ENCODE results near the gene HYAL3.
"Not testable (repeated sequence)": the region's sequence is repeated elsewhere in the genome, so short reads cannot be mapped to it uniquely, and the experiment has no call there.

Gene HYAL3

GRCh38 chr3:50254577-50255250 is 44.5 kb downstream of the HYAL3 start:
- peak; percentile 60 for DNase-seq

GRCh38 chr3:50251220-50251619 is 48.0 kb downstream of the HYAL3 start:
- DNase-seq = no peak

DNA sequence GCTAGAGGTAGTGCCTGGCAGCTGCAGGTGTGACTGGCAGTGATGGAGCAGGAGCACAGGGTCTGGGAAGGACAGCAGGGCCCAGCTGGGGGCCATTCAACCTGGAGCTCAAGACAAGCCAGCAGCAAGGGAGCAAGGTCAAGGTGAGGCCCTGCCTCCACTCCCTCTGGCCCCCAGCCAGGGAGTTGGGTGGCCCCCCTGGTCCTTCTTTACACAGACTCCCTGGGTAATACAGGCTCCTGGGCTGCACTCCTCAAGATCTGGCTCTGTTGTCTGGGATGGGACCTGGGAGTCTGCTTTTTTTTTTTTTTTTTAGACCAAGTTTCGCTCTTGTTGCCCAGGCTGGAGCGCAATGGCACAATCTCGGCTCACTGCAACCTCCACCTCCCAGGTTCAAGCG is 48.7 kb downstream of the HYAL3 start:
- no peak for DNase-seq

GRCh38 chr3:50249457-50249856 is 49.7 kb downstream of the HYAL3 start:
- DNase-seq = no peak

DNA sequence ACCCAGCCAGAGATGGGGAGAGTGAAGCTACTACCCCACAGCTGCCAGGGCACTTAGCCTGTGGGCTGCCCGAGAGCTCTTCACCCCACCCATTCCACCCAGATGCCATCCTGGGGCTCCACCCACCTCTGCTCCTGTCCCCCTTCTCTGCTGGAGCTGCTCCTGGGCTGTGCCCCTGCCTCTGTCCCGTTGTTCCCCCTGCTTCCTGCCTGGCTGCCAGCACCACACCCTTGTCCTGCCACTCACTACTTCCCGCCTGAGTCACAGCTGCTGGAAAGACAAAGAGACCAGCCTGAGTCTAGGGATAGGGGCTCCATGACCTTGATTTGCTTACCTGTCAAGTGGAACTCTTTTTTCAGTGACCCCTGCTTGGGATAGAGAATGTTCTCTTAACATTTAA is 50.8 kb downstream of the HYAL3 start:
- DNase-seq = no peak

DNA sequence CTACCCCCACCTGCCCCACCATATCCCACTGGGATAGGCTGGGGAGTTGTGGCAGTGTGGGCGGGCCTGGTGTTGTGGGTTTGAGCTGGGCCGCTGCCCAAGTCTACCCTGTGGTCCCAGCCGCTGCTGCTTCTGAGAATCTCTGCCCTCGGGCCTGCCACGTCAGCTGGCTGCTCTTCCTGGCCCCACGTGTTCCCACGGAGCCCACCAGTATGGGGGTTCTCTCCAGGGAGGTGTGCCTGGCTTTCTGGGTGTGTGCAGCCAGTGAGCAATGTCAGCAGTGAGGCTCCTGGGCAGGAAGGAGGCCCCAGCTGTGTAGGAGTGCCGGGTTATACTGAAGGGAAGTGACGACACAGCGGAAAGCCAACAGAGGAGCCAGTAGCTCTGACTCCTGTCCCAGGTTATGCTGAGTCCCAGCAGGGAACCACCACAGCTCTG is 52.7 kb downstream of the HYAL3 start:
- peak; percentile 86 for DNase-seq

DNA sequence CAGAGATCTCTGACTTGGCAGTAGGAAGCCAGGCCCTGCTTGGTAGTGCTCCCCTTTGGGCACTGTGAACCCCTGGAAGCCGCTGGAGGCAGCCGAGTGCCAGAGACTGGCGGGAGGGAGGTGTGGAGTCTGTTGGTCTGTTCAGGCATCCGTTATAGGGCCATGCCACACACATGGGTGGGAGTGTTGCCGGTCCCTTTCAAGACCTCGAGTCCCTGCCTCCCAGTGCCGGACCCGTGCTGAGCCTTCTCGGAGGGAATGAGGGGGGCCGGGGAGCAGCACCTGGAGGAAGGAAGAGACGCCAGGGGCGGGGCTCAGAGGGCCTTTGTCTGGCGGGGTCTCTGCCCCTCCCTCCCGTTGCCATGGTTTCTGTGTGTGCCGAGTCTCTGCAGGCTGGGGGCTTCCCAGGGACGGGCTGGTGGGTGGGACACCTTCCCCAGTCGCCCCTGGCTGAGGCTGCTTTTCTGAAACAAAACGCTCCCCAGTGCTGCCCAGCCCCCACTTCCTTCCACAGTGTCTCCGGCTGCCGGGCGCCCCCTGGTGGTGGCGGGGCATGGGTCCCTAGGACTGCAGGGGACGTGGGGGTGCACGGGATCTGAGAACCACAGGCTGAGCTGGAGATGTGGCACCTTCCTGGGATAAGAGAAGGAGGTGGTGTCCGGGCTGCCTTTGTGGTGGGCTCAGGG is 53.2 kb downstream of the HYAL3 start:
- DNase-seq = peak; percentile 94

DNA sequence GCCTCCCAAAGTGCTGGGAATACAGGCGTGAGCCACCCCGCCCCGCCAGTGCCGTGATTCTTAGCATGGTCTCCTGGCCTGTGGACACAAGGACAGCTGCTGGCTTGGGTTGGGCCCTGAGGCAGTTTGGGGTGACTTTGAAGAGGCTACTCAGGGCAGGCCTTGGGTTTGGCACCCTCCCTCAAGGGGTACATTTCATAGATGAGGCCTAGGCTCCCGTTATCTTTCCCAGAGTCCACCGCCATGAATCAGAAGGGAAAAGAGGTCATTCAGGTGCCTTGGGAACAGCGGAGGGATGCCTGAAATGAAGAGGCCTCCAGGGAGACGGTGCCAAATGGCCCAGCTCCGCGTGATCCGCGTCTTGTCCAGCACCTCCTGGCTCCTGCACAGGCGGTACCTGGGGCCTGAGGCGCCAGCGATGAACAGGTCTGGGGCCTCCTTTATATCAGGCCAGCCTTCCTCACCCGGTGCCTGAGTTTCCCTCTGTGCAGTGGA is 53.9 kb downstream of the HYAL3 start:
- no peak for DNase-seq

DNA sequence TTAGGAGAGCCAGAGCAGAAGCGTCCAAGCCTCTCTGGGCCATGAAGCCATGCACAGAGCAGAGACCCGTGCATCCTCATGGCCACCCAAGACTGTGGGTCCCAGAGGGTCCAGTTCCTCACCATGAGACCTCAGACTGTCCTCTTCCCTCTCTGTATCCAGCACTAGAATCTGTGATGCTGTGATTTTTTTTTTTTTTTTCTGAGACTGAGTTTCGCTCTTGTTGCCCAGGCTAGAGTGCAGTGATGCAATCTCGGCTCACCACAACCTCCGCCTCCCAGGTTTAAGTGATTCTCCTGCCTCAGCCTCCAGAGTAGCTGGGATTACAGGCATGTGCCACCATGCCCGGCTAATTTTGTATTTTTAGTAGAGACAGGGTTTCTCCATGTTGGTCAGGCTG is 54.4 kb downstream of the HYAL3 start:
- DNase-seq = not testable (repeated sequence)

- no peak for DNase-seq
Measured at GRCh38 chr3:50243543-50243895, 55.7 kb downstream of the HYAL3 start.

DNA sequence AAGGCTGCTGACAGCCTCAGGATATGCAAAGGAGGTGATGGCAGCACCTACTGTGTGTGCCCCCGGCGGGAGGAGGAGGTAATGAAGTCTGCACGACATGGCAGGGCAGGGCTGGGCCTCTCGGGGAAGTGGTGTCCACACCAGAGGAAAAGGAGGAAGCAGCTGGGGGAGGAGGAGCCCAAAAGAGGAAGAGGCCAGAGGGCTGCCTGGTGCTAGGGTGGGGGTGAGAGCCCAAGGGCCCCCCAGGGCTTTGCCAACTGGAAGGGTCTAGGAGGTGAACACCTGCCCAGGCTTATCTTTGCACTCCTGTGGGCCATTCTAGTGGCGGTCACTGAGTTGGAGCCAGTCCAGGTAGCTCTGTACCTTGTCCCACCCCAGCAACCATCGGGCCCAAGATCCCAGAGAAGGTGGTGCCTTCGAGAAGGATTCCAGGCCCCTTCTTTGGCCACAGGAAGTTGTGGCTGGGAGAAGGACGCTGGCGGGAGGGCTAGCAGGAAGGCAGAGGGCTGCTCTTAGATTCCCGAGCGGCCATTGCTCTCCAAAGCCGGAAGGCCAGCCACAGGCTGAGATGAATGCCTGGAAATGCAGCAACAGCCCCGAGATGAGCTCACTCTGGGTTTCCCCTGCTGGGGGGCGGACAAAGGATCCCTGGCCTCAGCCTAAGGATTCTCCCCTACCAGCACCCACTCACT is 56.2 kb downstream of the HYAL3 start:
- DNase-seq = peak; percentile 84

Data from femur (tissue), 1 donor.